GM20431 (cell line): ENCODE results near the gene PSMB5.

Experiments
- in situ Hi-C: fragments of 300-500 bp; cut with MseI, MboI; formaldehyde crosslinking; loops from one replicate; pipeline ENCODE4 v1.15.0; 2020; ENCODE audit warnings: low sequenced_read_pairs; ENCODE audit not compliant: unreplicated experiment

Gene PSMB5

GRCh38 chr14:22978487-22978837 lies 56.2 kb downstream of the PSMB5 start:
- in situ Hi-C loops, result no loop called here

- in situ Hi-C loops, result no loop called here
Observed at GRCh38 chr14:22977684-22978486, 56.8 kb downstream of the PSMB5 start.

- in situ Hi-C loops, result no loop called here
Observed at GRCh38 chr14:22977434-22977683, 57.3 kb downstream of the PSMB5 start.

GRCh38 chr14:22976620-22977433 lies 57.9 kb downstream of the PSMB5 start:
- in situ Hi-C loops, result no loop called here
